Activated CD4-positive, alpha-beta T cell treated with anti-CD3 and anti-CD28 coated beads, Interleukin-2, amount 10 ng/mL, durations not matched to agents 24 days and 14 days (primary cell): ENCODE data around the gene STK17B. TPM values are rescaled to one million over a fixed set of nuclear protein-coding genes. Genes with fewer than 3 reads are reported as not detected.

Experiments used
- DNase-seq: peaks from one replicate; pipeline ENCODE4 v3.0.0; 2022
- H3K27ac Mint-ChIP-seq: one replicate; pipeline ENCODE4 v1.8.0; 2022; ENCODE audit warnings: mild to moderate bottlenecking, mixed read lengths
- H3K27me3 Mint-ChIP-seq: one replicate; pipeline ENCODE4 v1.8.0; 2022; ENCODE audit warnings: mixed read lengths
- H3K36me3 Mint-ChIP-seq: one replicate; pipeline ENCODE4 v1.8.0; 2022; ENCODE audit warnings: low read depth, mild to moderate bottlenecking, mixed read lengths
- H3K4me1 Mint-ChIP-seq: one replicate; pipeline ENCODE4 v1.8.0; 2021; ENCODE audit warnings: mixed read lengths
- H3K4me3 Mint-ChIP-seq: one replicate; pipeline ENCODE4 v1.8.0; 2022; ENCODE audit warnings: mild to moderate bottlenecking, moderate library complexity, mixed read lengths
- H3K9me3 Mint-ChIP-seq: one replicate; pipeline ENCODE4 v1.8.0; 2021; ENCODE audit warnings: mixed read lengths
- intact Hi-C: fragments of 100-400 bp; cut with micrococcal nuclease; formaldehyde crosslinking; loops from one replicate; pipeline ENCODE4 v1.15.1; 2023
- total RNA-seq: library from RNA; stranded (reverse); gene quantifications from 2 replicates; pipeline ENCODE4 v1.2.3, GENCODE V29; 2022

Gene STK17B
- total RNA-seq, 1 donor from 2014 or later: 131 TPM

GRCh38 chr2:196162586-196163175, 8.7 kb downstream of the STK17B start:
- H3K4me1 Mint-ChIP-seq: peaks cover 61% of the 10 kb centered on the region
- peak overlapping the region; percentile 86 for H3K4me3 Mint-ChIP-seq
- no peaks in the 10 kb centered on the region for H3K9me3 Mint-ChIP-seq
- peak overlapping the region; percentile 88 for H3K27ac Mint-ChIP-seq
- peaks cover 66% of the 10 kb centered on the region for H3K36me3 Mint-ChIP-seq
- peak; percentile 79 for DNase-seq
- H3K27me3 Mint-ChIP-seq: no peaks in the 10 kb centered on the region
- intact Hi-C loops: loop anchor here (1.0 to 10.0 kb wide), 4 partner anchors 19 to 1052 kb away; no protein-coding TSS in a partner anchor

DNA sequence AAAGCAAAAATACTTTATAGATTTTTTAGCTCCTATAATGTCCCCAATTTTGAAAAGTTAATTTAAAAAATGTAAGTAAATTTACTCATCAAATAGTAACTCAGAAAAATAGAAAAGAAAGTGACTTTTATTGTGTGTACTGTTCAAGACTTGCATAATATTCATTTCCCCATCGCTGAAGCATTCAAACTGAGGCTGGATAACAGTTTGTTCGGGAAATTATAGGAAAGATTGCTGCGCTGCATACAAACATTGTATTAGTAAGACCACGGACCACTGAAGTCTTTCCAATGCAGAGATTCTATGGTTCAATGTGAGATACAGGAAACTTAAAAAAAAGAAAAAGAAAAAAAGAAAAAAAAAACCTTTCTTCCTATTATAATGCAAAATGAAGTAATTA, 10.4 kb downstream of the STK17B start:
- peak; percentile 58 for DNase-seq
- Mint-ChIP-seq H3K36me3 (peaks cover 69% of the 10 kb centered on the region), H3K9me3 (no peaks in the 10 kb centered on the region), H3K4me1 (peaks cover 63% of the 10 kb centered on the region), H3K27ac (peak overlapping the region; percentile 88), H3K27me3 (no peaks in the 10 kb centered on the region), H3K4me3 (peak overlapping the region; percentile 86)
- intact Hi-C loops: loop anchor here (1.0 to 10.0 kb wide), 8 partner anchors 10 to 1054 kb away; partner anchors contain the start of gene STK17B

DNA sequence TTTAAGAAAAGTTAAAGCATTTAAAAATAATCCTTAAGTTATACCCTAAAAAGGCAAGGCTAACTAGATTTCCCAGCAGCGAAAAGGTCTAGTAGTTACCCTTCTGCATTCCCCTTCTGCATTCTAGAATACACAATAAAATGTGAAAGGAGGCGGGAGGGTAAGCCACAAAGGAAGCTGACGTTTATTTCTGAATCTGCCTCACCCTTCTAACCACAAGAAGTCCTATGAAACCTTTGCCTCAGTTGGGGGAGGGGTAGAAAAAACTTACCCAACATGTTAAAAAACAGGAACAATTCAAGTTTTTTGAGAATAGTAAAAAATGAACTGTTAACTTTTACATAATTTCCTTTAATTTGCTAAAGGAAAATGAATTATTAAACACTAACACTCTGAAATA, 11.3 kb downstream of the STK17B start:
- DNase-seq: peak; percentile 93
- H3K27ac Mint-ChIP-seq: peak overlapping the region; percentile 88
- H3K4me3 Mint-ChIP-seq: peak overlapping the region; percentile 86
- H3K36me3 Mint-ChIP-seq: peaks cover 67% of the 10 kb centered on the region
- peaks cover 60% of the 10 kb centered on the region for H3K4me1 Mint-ChIP-seq
- H3K27me3 Mint-ChIP-seq: no peaks in the 10 kb centered on the region
- intact Hi-C loops: loop anchor here (1.0 to 10.0 kb wide), 8 partner anchors 9 to 1055 kb away; partner anchors contain the start of gene STK17B
- no peaks in the 10 kb centered on the region for H3K9me3 Mint-ChIP-seq

GRCh38 chr2:196159221-196159892, 12.0 kb downstream of the STK17B start:
- intact Hi-C loops: loop anchor here (2.0 kb wide), 1 partner anchor 15 kb away; no protein-coding TSS in a partner anchor
- peaks cover 60% of the 10 kb centered on the region for H3K4me1 Mint-ChIP-seq

GRCh38 chr2:196155575-196155974, 15.8 kb downstream of the STK17B start:
- peak overlapping the region; percentile 29 for H3K4me3 Mint-ChIP-seq
- peak; percentile 54 for DNase-seq
- peaks cover 11% of the 10 kb centered on the region for H3K9me3 Mint-ChIP-seq
- peak overlapping the region; percentile 19 for H3K27ac Mint-ChIP-seq
- H3K27me3 Mint-ChIP-seq: no peaks in the 10 kb centered on the region
- H3K36me3 Mint-ChIP-seq: peaks cover 74% of the 10 kb centered on the region
- intact Hi-C loops: no loop called here
- peaks cover 72% of the 10 kb centered on the region for H3K4me1 Mint-ChIP-seq

More at GRCh38 chr2:196159221-196159892, 12.0 kb downstream of the STK17B start:
- Mint-ChIP-seq H3K27me3 (no peaks in the 10 kb centered on the region), H3K9me3 (no peaks in the 10 kb centered on the region), H3K27ac (peak overlapping the region; percentile 97), H3K36me3 (peaks cover 67% of the 10 kb centered on the region), H3K4me3 (peak overlapping the region; percentile 87)
- peak; percentile 83 for DNase-seq

DNA sequence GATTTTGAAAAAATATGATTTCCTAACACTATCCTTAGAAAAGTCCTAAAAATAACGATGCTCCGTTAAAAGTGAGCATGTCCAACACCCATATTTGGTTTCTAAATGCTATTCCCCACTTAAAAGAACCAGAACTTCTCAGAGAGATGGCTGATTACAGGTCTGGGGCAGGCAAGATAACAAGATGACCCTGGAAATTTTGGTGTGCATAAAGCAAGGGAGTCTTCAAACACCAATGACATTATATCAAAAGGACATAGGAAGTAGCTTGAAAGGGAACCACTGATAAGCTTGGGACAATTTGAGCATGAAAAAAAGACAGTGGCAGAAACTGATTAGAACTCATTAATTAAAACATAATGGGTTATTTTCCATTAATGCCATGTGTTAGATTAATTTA, 17.9 kb downstream of the STK17B start:
- H3K27ac Mint-ChIP-seq: peak overlapping the region; percentile 76

GRCh38 chr2:196149948-196150347, 21.4 kb downstream of the STK17B start:
- Mint-ChIP-seq H3K27ac (peak overlapping the region; percentile 90), H3K27me3 (no peaks in the 10 kb centered on the region), H3K9me3 (peaks cover 11% of the 10 kb centered on the region), H3K4me3 (peak overlapping the region; percentile 70), H3K4me1 (peaks cover 75% of the 10 kb centered on the region), H3K36me3 (peaks cover 78% of the 10 kb centered on the region)
- intact Hi-C loops: loop anchor here (5.0 kb wide), 1 partner anchor 588 kb away; no protein-coding TSS in a partner anchor
- peak; percentile 53 for DNase-seq

More for the DNA sequence above, 17.9 kb downstream of the STK17B start:
- peaks cover 80% of the 10 kb centered on the region for H3K36me3 Mint-ChIP-seq
- intact Hi-C loops: no loop called here
- peaks cover 11% of the 10 kb centered on the region for H3K9me3 Mint-ChIP-seq
- no peak for DNase-seq
- H3K4me1 Mint-ChIP-seq: peaks cover 77% of the 10 kb centered on the region
- H3K27me3 Mint-ChIP-seq: no peaks in the 10 kb centered on the region
- peak overlapping the region; percentile 68 for H3K4me3 Mint-ChIP-seq

GRCh38 chr2:196148736-196149135, 22.6 kb downstream of the STK17B start:
- Mint-ChIP-seq H3K27ac (peak overlapping the region; percentile 72), H3K36me3 (peaks cover 75% of the 10 kb centered on the region), H3K4me3 (peak overlapping the region; percentile 56), H3K4me1 (peaks cover 70% of the 10 kb centered on the region), H3K27me3 (no peaks in the 10 kb centered on the region), H3K9me3 (peaks cover 11% of the 10 kb centered on the region)
- DNase-seq: no peak
- intact Hi-C loops: loop anchor here (5.0 kb wide), 1 partner anchor 586 kb away; no protein-coding TSS in a partner anchor

DNA sequence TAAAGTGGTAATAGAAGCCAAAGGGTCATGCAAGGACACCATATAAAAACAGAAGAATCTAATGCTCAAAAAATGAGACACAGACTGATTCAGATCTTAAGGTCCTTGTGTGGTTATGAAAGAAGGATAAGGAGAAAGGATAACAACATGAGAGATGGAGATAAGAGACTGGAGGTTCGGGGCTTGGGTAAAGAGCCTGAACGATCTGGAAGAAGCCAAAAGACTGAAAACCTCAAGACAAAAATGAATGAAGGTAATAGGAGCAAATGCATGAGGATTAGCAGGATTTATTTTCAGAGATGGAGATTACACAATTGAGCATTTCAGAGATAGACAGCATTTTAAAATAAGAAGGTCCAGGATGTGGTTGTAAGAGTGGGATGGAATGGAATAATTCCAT, 26.1 kb downstream of the STK17B start:
- H3K36me3 Mint-ChIP-seq: peaks cover 74% of the 10 kb centered on the region
- peak overlapping the region; percentile 17 for H3K4me3 Mint-ChIP-seq
- peaks cover 56% of the 10 kb centered on the region for H3K4me1 Mint-ChIP-seq
- DNase-seq: no peak
- peak overlapping the region; percentile 63 for H3K27ac Mint-ChIP-seq
- intact Hi-C loops: loop anchor here (2.0 to 5.0 kb wide), 2 partner anchors 14 to 583 kb away; no protein-coding TSS in a partner anchor
- no peaks in the 10 kb centered on the region for H3K9me3 Mint-ChIP-seq
- no peaks in the 10 kb centered on the region for H3K27me3 Mint-ChIP-seq

GRCh38 chr2:196144513-196145126, 26.8 kb downstream of the STK17B start:
- peak overlapping the region; percentile 20 for H3K27ac Mint-ChIP-seq
- intact Hi-C loops: loop anchor here (2.0 to 5.0 kb wide), 3 partner anchors 14 to 582 kb away; no protein-coding TSS in a partner anchor
- H3K4me3 Mint-ChIP-seq: peak overlapping the region; percentile 23
- no peaks in the 10 kb centered on the region for H3K27me3 Mint-ChIP-seq
- no peaks in the 10 kb centered on the region for H3K9me3 Mint-ChIP-seq
- peaks cover 73% of the 10 kb centered on the region for H3K36me3 Mint-ChIP-seq
- peaks cover 53% of the 10 kb centered on the region for H3K4me1 Mint-ChIP-seq
- DNase-seq: no peak

- Mint-ChIP-seq H3K27me3 (no peaks in the 10 kb centered on the region), H3K27ac (peak overlapping the region; percentile 88), H3K36me3 (peaks cover 71% of the 10 kb centered on the region), H3K4me1 (peaks cover 45% of the 10 kb centered on the region), H3K9me3 (no peaks in the 10 kb centered on the region), H3K4me3 (peak overlapping the region; percentile 31)
- DNase-seq: no peak
- intact Hi-C loops: loop anchor here (1.0 to 5.0 kb wide), 3 partner anchors 15 to 34 kb away; no protein-coding TSS in a partner anchor
These were observed 27.6 kb downstream of the STK17B start for GRCh38 chr2:196143730-196144131.

DNA sequence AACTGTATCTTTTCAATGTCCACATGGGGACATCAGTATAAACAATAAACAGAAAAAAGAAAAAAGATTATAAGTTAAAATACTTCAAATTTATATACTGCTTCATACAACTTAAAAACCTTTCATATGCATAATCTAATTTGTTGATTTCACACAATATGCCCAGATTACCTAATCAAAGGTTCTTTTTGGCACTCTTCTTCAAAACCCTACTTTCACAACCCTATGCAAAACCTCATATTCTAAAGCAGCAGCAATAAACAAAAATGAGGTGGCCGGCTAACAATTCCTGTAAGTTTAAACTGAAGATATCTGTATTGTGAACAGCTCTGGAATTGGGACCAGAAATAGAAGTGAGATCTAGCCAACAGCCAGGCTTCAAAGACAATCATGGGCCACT, 28.6 kb downstream of the STK17B start:
- Mint-ChIP-seq H3K36me3 (peaks cover 75% of the 10 kb centered on the region), H3K27ac (peak overlapping the region; percentile 84), H3K4me1 (peaks cover 43% of the 10 kb centered on the region), H3K27me3 (no peaks in the 10 kb centered on the region), H3K4me3 (peak overlapping the region; percentile 22), H3K9me3 (no peaks in the 10 kb centered on the region)
- intact Hi-C loops: loop anchor here (1.0 to 5.0 kb wide), 2 partner anchors 20 to 34 kb away; no protein-coding TSS in a partner anchor
- no peak for DNase-seq

DNA sequence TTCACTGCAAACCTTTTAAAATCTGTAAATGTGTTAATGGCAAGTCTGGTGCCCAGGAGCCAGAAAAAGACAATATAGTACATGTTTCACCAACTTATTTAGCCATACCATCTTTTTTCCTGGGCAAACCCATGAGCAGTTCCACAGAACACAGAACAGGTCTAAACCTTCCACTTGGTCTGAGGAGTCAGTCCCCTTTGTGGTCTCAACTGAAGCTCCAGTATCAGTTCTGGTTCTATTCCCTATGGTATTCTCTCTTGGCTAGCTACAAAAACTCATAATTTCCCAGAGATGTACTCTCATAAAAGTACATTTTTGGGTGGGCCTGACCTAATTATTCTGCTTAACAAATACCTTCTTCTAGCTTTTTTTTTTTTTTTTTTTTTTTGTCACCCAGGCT, 31.2 kb downstream of the STK17B start:
- peaks cover 82% of the 10 kb centered on the region for H3K36me3 Mint-ChIP-seq
- H3K27ac Mint-ChIP-seq: peak overlapping the region; percentile 29
- intact Hi-C loops: loop anchor here (5.0 kb wide), 1 partner anchor 37 kb away; no protein-coding TSS in a partner anchor
- no peaks in the 10 kb centered on the region for H3K9me3 Mint-ChIP-seq
- peaks cover 36% of the 10 kb centered on the region for H3K4me1 Mint-ChIP-seq
- H3K27me3 Mint-ChIP-seq: no peaks in the 10 kb centered on the region
- H3K4me3 Mint-ChIP-seq: no peak overlapping the region
- DNase-seq: no peak
